Activated CD8-positive, alpha-beta T cell treated with anti-CD3 and anti-CD28 coated beads for 36 hours (primary cell): ENCODE data around the gene S1PR5. TPM values are rescaled to one million over a fixed set of nuclear protein-coding genes. Genes with fewer than 3 reads are reported as not detected.

Experiments
- ATAC-seq: fragments of 200-7000 bp; cut with Tn5 transposase; one replicate; pipeline ENCODE4 v1.10.0; 2021; ENCODE audit warnings: mild to moderate bottlenecking, moderate library complexity
- CTCF ChIA-PET: fragments of 350-600 bp; sonication (Branson Sonifier 250); formaldehyde crosslinking; loops from one replicate; lab custom pipeline; 2021; ENCODE audit warnings: antibody characterized with exemption; lab: Charles Lee
- POLR2A ChIA-PET: fragments of 350-600 bp; sonication (Branson Sonifier 250); formaldehyde crosslinking; loops from one replicate; lab custom pipeline; 2021; ENCODE audit warnings: antibody characterized with exemption; lab: Charles Lee
- DNase-seq: peaks from one replicate; pipeline ENCODE4 v3.0.0-alpha.2; 2020
- H3K27ac Mint-ChIP-seq: one replicate; pipeline ENCODE4 v1.8.0; 2021; ENCODE audit warnings: mild to moderate bottlenecking, mixed read lengths
- H3K27me3 Mint-ChIP-seq: one replicate; pipeline ENCODE4 v1.8.0; 2021; ENCODE audit warnings: mixed read lengths
- H3K36me3 Mint-ChIP-seq: one replicate; pipeline ENCODE4 v1.8.0; 2021; ENCODE audit warnings: low read depth, mixed read lengths
- H3K4me1 Mint-ChIP-seq: one replicate; pipeline ENCODE4 v1.8.0; 2021; ENCODE audit warnings: low read depth, mixed read lengths
- H3K4me3 Mint-ChIP-seq: one replicate; pipeline ENCODE4 v1.8.0; 2021; ENCODE audit warnings: mild to moderate bottlenecking, moderate library complexity, mixed read lengths
- H3K9me3 Mint-ChIP-seq: one replicate; pipeline ENCODE4 v1.8.0; 2021; ENCODE audit warnings: mixed read lengths
- intact Hi-C: fragments of 100-400 bp; cut with micrococcal nuclease; formaldehyde crosslinking; loops from one replicate; pipeline ENCODE4 v1.10.0; 2022
- total RNA-seq, 2 experiments: library from RNA; stranded (reverse); gene quantifications; one replicate each; pipeline ENCODE4 v1.2.3, GENCODE V29; 2021
- TF ChIP-seq, protein P1 (sequence below): fragments of 200-600 bp; IDR thresholded peaks from one replicate; pipeline ENCODE4 v1.8.0; 2022; ENCODE audit warnings: antibody characterized with exemption, mild to moderate bottlenecking

The S1PR5 gene
- total RNA-seq, 2 experiments from 2014 or later = 0.81 to 1.1 TPM

GRCh38 chr19:10478903-10479384, 38.3 kb downstream of the S1PR5 start:
- peak overlapping the region; percentile 44 for H3K4me3 Mint-ChIP-seq
- ChIA-PET CTCF (interaction anchor here (0.6 to 2.8 kb wide), 33 partner anchors 10 to 241 kb away, joined by 3 to 14 read pairs (median 3); partner anchors contain the start of gene CDC37), POLR2A (interaction anchor here (0.7 to 1.0 kb wide), 3 partner anchors 46 to 74 kb away, joined by 3 to 4 read pairs (median 3); no protein-coding TSS in a partner anchor)
- ATAC-seq (peak; percentile 97), DNase-seq (peak; percentile 95)
- no peaks in the 10 kb centered on the region for H3K9me3 Mint-ChIP-seq
- intact Hi-C loops = loop anchor here (10.0 kb wide), 1 partner anchor 74 kb away; the partner anchor contains the start of gene CDC37
- no peaks in the 10 kb centered on the region for H3K36me3 Mint-ChIP-seq
- H3K4me1 Mint-ChIP-seq = peaks cover 9% of the 10 kb centered on the region
- no peak overlapping the region for H3K27ac Mint-ChIP-seq
- H3K27me3 Mint-ChIP-seq = no peaks in the 10 kb centered on the region
- TF ChIP-seq, protein P1, sequence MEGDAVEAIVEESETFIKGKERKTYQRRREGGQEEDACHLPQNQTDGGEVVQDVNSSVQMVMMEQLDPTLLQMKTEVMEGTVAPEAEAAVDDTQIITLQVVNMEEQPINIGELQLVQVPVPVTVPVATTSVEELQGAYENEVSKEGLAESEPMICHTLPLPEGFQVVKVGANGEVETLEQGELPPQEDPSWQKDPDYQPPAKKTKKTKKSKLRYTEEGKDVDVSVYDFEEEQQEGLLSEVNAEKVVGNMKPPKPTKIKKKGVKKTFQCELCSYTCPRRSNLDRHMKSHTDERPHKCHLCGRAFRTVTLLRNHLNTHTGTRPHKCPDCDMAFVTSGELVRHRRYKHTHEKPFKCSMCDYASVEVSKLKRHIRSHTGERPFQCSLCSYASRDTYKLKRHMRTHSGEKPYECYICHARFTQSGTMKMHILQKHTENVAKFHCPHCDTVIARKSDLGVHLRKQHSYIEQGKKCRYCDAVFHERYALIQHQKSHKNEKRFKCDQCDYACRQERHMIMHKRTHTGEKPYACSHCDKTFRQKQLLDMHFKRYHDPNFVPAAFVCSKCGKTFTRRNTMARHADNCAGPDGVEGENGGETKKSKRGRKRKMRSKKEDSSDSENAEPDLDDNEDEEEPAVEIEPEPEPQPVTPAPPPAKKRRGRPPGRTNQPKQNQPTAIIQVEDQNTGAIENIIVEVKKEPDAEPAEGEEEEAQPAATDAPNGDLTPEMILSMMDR = peak; percentile 92

DNA sequence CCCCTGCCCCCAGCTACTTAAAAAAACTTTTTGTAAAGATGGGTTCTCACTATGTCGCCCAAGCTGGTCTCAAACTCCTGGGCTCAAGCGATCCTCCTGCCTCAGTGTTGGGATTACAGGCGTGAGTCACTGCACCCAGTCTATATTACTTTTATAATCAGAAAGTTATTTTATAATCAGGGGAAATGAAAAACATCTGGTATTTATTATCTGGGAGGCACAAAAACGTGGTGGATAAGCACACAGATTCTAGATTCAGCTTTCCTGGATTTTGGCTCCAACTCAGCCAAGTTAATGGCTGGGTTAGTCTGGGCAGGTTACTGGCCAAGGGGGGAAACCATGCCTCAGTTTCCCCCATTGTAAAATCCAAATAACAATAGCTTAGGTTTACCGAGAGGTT, 38.8 kb downstream of the S1PR5 start:
- no peaks in the 10 kb centered on the region for H3K9me3 Mint-ChIP-seq
- TF ChIP-seq, protein P1 = no peak
- H3K27me3 Mint-ChIP-seq = no peaks in the 10 kb centered on the region
- H3K4me1 Mint-ChIP-seq = peaks cover 9% of the 10 kb centered on the region
- DNase-seq (no peak), ATAC-seq (no peak)
- no peak overlapping the region for H3K27ac Mint-ChIP-seq
- intact Hi-C loops = loop anchor here (10.0 kb wide), 1 partner anchor 74 kb away; the partner anchor contains the start of gene CDC37
- ChIA-PET POLR2A (interaction anchor here (0.7 to 1.0 kb wide), 3 partner anchors 45 to 74 kb away, joined by 3 to 4 read pairs (median 3); no protein-coding TSS in a partner anchor), CTCF (interaction anchor here (0.6 to 2.8 kb wide), 25 partner anchors 10 to 241 kb away, joined by 3 to 14 read pairs (median 4); partner anchors contain the start of gene CDC37)
- H3K36me3 Mint-ChIP-seq = no peaks in the 10 kb centered on the region
- H3K4me3 Mint-ChIP-seq = no peak overlapping the region

DNA sequence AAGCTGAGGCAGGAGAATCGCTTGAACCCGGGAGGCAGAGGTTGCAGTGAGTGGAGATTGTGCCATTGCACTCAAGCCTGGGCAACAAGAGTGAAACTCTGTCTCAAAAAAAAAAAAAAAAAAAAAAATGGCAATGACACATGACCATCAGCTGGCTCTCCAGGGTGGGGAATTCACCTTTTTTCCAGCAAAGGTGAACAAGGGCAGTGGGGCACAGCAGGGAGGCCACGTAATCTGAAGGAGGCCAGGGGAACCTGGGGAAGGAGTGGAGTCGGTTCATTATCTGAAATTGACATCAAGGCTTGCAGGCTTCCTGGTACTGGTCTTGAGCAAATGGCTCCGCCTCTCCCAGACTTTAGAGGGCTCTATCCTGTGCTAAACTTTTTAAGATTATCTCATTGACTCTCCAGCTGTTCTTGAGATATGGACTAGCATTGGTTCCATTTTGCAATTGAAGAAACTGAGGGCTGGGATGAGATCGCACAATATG, 42.2 kb downstream of the S1PR5 start:
- ChIA-PET POLR2A (no interaction called here), CTCF (interaction anchor here (1.3 kb wide), 1 partner anchor 72 kb away, joined by 6 read pairs; the partner anchor contains the start of gene CDC37)
- Mint-ChIP-seq H3K4me3 (no peak overlapping the region), H3K36me3 (no peaks in the 10 kb centered on the region), H3K9me3 (no peaks in the 10 kb centered on the region), H3K4me1 (peaks cover 9% of the 10 kb centered on the region), H3K27ac (no peak overlapping the region), H3K27me3 (no peaks in the 10 kb centered on the region)
- TF ChIP-seq, protein P1 = no peak
- ATAC-seq (peak; percentile 26), DNase-seq (peak; percentile 46)
- intact Hi-C loops = loop anchor here (10.0 kb wide), 1 partner anchor 70 kb away; the partner anchor contains the start of gene CDC37

DNA sequence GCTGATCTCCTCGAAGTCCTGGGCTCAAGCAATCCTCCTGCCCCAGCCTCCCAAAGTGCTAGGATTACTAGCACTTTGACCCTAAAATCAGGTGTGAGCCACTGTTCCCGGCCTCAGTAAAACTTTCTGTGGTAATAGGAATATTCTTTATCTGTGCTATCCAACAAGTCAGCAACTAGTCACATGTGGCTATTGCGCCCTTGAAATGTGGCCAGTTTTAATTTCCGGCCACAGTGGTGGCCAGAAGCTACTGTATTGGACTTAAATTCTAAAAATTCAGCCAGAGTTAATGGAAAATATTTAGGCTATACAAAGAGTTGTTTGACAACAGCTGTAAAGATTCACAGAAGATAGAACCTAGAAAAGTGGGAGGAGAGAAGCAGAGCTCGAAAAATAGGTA, 44.1 kb downstream of the S1PR5 start:
- ATAC-seq = no peak
- CTCF ChIA-PET = interaction anchor here (0.6 to 2.0 kb wide), 7 partner anchors 11 to 226 kb away, joined by 3 to 10 read pairs (median 3); partner anchors contain the start of gene CDC37
- TF ChIP-seq, protein P1 = no peak
- POLR2A ChIA-PET = interaction anchor here (0.7 kb wide), 2 partner anchors 61 to 189 kb away, joined by 3 read pairs; no protein-coding TSS in a partner anchor
- DNase-seq = no peak
- Mint-ChIP-seq H3K9me3 (no peaks in the 10 kb centered on the region), H3K36me3 (no peaks in the 10 kb centered on the region), H3K27ac (no peak overlapping the region), H3K4me3 (no peak overlapping the region), H3K4me1 (no peaks in the 10 kb centered on the region), H3K27me3 (no peaks in the 10 kb centered on the region)
- intact Hi-C loops = loop anchor here (10.0 kb wide), 1 partner anchor 68 kb away; the partner anchor contains the start of gene CDC37
